Retinal pigment epithelial cell (primary cell): ENCODE measurements around the gene ZNF670.
"Not testable (repeated sequence)": the region's sequence is repeated elsewhere in the genome, so short reads cannot be mapped to it uniquely, and the experiment has no call there.

Experiments used
- DNase-seq: peaks from one replicate; pipeline ENCODE4 v3.0.0-alpha.2; 2010; ENCODE audit warnings: low read depth
- H3K4me3 ChIP-seq: 2 replicates; pipeline ENCODE4 v1.5.1; 2011; ENCODE audit warnings: mild to moderate bottlenecking, low read length, control low read depth, moderate library complexity
- CTCF ChIP-seq: conservative IDR thresholded peaks from 2 replicates; pipeline ENCODE4 v1.5.1; 2011; ENCODE audit warnings: low read depth, low read length, control low read depth, inconsistent platforms

ZNF670 gene

DNA sequence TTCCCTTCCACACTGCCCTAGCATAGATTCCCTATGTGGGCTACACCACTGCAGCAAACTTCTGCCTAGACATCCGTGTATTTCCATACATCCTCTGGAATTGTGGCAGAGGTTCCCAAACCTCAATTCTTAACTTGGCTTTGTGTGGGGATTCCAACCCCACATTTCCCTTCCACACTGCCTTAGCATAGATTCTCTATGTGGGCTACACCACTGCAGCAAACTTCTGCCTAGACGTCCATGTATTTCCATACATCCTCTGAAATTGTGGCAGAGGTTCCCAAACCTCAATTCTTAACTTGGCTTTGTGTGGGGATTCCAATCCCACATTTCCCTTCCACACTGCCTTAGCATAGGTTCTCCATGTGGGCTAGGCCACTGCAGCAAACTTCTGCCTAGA lies 31.4 kb downstream of the ZNF670 start:
- no peak for TF ChIP-seq CTCF
- no peak for DNase-seq
- H3K4me3 ChIP-seq = no peak overlapping the region

DNA sequence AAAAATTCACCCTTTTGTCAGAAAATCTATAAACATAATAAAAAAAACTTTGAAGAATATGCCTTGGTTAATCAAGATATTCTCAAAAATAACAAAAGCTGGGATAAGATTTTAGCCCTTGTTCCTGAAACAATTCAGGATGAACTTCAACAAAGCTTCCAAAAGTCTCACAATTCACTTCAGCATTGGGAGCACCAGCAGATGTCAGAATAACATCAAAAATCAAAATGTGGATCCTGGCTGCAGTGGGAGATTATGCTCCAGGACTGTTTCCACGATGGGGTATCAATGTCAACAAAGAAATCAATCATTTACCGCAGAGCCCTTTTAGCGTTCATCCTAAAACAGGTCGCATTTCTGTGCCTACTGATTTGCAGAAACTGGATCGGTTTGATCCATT lies 35.2 kb downstream of the ZNF670 start:
- no peak for DNase-seq
- no peak overlapping the region for H3K4me3 ChIP-seq
- no peak for TF ChIP-seq CTCF

GRCh38 chr1:247037511-247038320 lies 40.9 kb downstream of the ZNF670 start:
- no peak for TF ChIP-seq CTCF
- no peak overlapping the region for H3K4me3 ChIP-seq
- DNase-seq = no peak

DNA sequence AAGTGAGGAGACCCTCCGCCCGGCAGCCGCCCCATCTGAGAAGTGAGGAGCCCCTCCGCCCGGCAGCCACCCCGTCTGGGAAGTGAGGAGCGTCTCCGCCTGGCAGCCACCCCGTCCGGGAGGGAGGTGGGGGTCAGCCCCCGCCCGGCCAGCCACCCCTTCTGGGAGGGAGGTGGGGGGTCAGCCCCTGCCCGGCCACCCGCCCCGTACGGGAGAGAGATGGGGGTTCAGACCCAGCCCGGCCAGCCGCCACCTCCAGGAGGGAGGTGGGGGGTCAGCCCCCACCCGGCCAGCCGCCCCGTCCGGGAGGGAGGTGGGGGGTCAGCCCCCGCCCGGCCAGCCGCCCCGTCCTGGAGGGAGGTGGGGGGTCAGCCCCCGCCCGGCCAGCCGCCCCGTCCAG lies 46.3 kb downstream of the ZNF670 start:
- DNase-seq = not testable (repeated sequence)

More for the DNA sequence above, 46.3 kb downstream of the ZNF670 start:
- H3K4me3 ChIP-seq = not testable (repeated sequence)
